UCSD-AML1 (cell line): ENCODE data around the gene YTHDF1.
"Not testable (repeated sequence)": the region's sequence is repeated elsewhere in the genome, so short reads cannot be mapped to it uniquely, and the experiment has no call there.

Source experiments
- DNase-seq: peaks from one replicate; lab custom pipeline; 2025; ENCODE audit not compliant: unreplicated experiment; lab: John Stamatoyannopoulos, UW

Gene YTHDF1

GRCh38 chr20:63216041-63216848 lies at the start of gene YTHDF1:
Gene YTHDF1 (minus strand): TSS chr20:63216131. CDS start chr20:63215892, 239 bp downstream.
- peak; percentile 98 for DNase-seq

GRCh38 chr20:63264519-63264918 lies 48.6 kb upstream of the YTHDF1 start:
- DNase-seq: no peak

GRCh38 chr20:63264000-63264399 lies 48.1 kb upstream of the YTHDF1 start:
- no peak for DNase-seq

- DNase-seq: no peak
These were observed 46.9 kb upstream of the YTHDF1 start for GRCh38 chr20:63262836-63263235.

GRCh38 chr20:63261795-63262528 lies 46.0 kb upstream of the YTHDF1 start:
- DNase-seq: peak; percentile 19

GRCh38 chr20:63261060-63261794 lies 45.3 kb upstream of the YTHDF1 start:
- DNase-seq: no peak

GRCh38 chr20:63260521-63260920 lies 44.6 kb upstream of the YTHDF1 start:
- no peak for DNase-seq

GRCh38 chr20:63259734-63260460 lies 44.0 kb upstream of the YTHDF1 start:
- DNase-seq: no peak

GRCh38 chr20:63258781-63259180 lies 42.9 kb upstream of the YTHDF1 start:
- no peak for DNase-seq

GRCh38 chr20:63257629-63258028 lies 41.7 kb upstream of the YTHDF1 start:
- no peak for DNase-seq

- DNase-seq: no peak
These were observed 41.0 kb upstream of the YTHDF1 start for GRCh38 chr20:63256954-63257353.

GRCh38 chr20:63255931-63256704 lies 40.2 kb upstream of the YTHDF1 start:
- no peak for DNase-seq

GRCh38 chr20:63254606-63255384 lies 38.9 kb upstream of the YTHDF1 start:
- no peak for DNase-seq

GRCh38 chr20:63254232-63254605 lies 38.3 kb upstream of the YTHDF1 start, which contains the start of gene NKAIN4:
Gene NKAIN4 (minus strand): TSS chr20:63254463. CDS start chr20:63254450, 13 bp downstream.
- no peak for DNase-seq

GRCh38 chr20:63253438-63254231 lies 37.7 kb upstream of the YTHDF1 start:
- DNase-seq: no peak

- no peak for DNase-seq
These were observed 37.1 kb upstream of the YTHDF1 start for GRCh38 chr20:63253065-63253437.

- no peak for DNase-seq
These were observed 36.4 kb upstream of the YTHDF1 start for GRCh38 chr20:63252284-63252711.

GRCh38 chr20:63251350-63251749 lies 35.4 kb upstream of the YTHDF1 start:
- DNase-seq: not testable (repeated sequence)

- DNase-seq: no peak
These were observed 34.0 kb upstream of the YTHDF1 start for GRCh38 chr20:63249891-63250290.
